GM23338 (cell line): ENCODE data around the gene KRT74. TPM values are rescaled to one million over a fixed set of nuclear protein-coding genes. Genes with fewer than 3 reads are reported as not detected.

ENCODE experiments used
- ATAC-seq: fragments of 200-7000 bp; cut with Tn5 transposase; 3 replicates; pipeline ENCODE4 v1.9.1; 2020
- DNase-seq: peaks from one replicate; pipeline ENCODE4 v3.0.0-alpha.2; 2015; ENCODE audit warnings: low spot score
- H2AFZ ChIP-seq: fragments of 200-600 bp; sonication (generic); 2 replicates; pipeline ENCODE4 v1.8.0; 2016; ENCODE audit warnings: antibody characterized with exemption, mild to moderate bottlenecking, moderate library complexity
- H3F3A ChIP-seq: fragments of 200-600 bp; sonication (generic); replicated peaks from 2 replicates; pipeline ENCODE4 v1.8.0; 2017; ENCODE audit warnings: antibody characterized with exemption, mixed run types, low read depth
- H3K27ac ChIP-seq: fragments of 200-600 bp; sonication (generic); 2 replicates; pipeline ENCODE4 v1.6.1; 2016; ENCODE audit warnings: low read depth
- H3K27me3 ChIP-seq: fragments of 200-600 bp; sonication (generic); 2 replicates; pipeline ENCODE4 v1.8.0; 2016; ENCODE audit warnings: mild to moderate bottlenecking, mixed run types, moderate library complexity; ENCODE audit not compliant: insufficient read depth
- H3K36me3 ChIP-seq: fragments of 200-600 bp; sonication (generic); 2 replicates; pipeline ENCODE4 v1.8.0; 2016; ENCODE audit warnings: mild to moderate bottlenecking; ENCODE audit not compliant: insufficient read depth
- H3K4me1 ChIP-seq: fragments of 200-600 bp; sonication (generic); 2 replicates; pipeline ENCODE4 v1.8.0; 2016; ENCODE audit warnings: mild to moderate bottlenecking, moderate library complexity; ENCODE audit not compliant: insufficient read depth
- H3K4me2 ChIP-seq: fragments of 200-600 bp; sonication (generic); 2 replicates; pipeline ENCODE4 v1.7.1; 2017; ENCODE audit warnings: mixed run types
- H3K4me3 ChIP-seq: fragments of 200-600 bp; sonication (generic); 2 replicates; pipeline ENCODE4 v1.6.1; 2016; ENCODE audit warnings: mixed run types
- H3K79me2 ChIP-seq: fragments of 200-600 bp; sonication (generic); replicated peaks from 2 replicates; pipeline ENCODE4 v1.8.0; 2017; ENCODE audit warnings: mild to moderate bottlenecking; ENCODE audit not compliant: insufficient read depth
- H3K9me2 ChIP-seq: fragments of 200-600 bp; sonication (generic); 2 replicates; pipeline ENCODE4 v1.8.0; 2017; ENCODE audit not compliant: insufficient read depth
- H4K20me1 ChIP-seq: fragments of 200-600 bp; sonication (generic); replicated peaks from 2 replicates; pipeline ENCODE4 v1.8.0; 2017; ENCODE audit warnings: mild to moderate bottlenecking; ENCODE audit not compliant: insufficient read depth
- H3K27ac Mint-ChIP-seq: 2 replicates; pipeline ENCODE4 v1.8.0; 2020; ENCODE audit warnings: inconsistent platforms, mild to moderate bottlenecking, moderate library complexity, mixed read lengths
- H3K27me3 Mint-ChIP-seq: 3 replicates; pipeline ENCODE4 v1.8.0; 2022; ENCODE audit warnings: low read depth, mild to moderate bottlenecking, moderate library complexity, mixed read lengths, inconsistent platforms; ENCODE audit not compliant: insufficient read depth, poor library complexity
- H3K36me3 Mint-ChIP-seq: 3 replicates; pipeline ENCODE4 v1.8.0; 2021; ENCODE audit warnings: low read depth, mild to moderate bottlenecking, inconsistent platforms, moderate library complexity, mixed read lengths
- H3K4me1 Mint-ChIP-seq: 3 replicates; pipeline ENCODE4 v1.8.0; 2020; ENCODE audit warnings: mild to moderate bottlenecking, inconsistent platforms, mixed read lengths
- H3K4me3 Mint-ChIP-seq: 3 replicates; pipeline ENCODE4 v1.8.0; 2021; ENCODE audit warnings: moderate library complexity, mild to moderate bottlenecking, inconsistent platforms, mixed read lengths
- H3K9me3 Mint-ChIP-seq: 3 replicates; pipeline ENCODE4 v1.8.0; 2020; ENCODE audit warnings: moderate library complexity, mild to moderate bottlenecking, inconsistent platforms, mixed read lengths
- CREB1 ChIP-seq: fragments of 250-450 bp; sonication (Bioruptor Pico); IDR thresholded peaks from 2 replicates; pipeline ENCODE4 v1.5.0; 2020; ENCODE audit warnings: low read depth, mild to moderate bottlenecking, moderate library complexity
- ETS1 ChIP-seq: IDR thresholded peaks from 2 replicates; pipeline ENCODE4 v1.6.1; 2016; ENCODE audit warnings: antibody characterized with exemption
- EZH2 ChIP-seq: fragments of 200-600 bp; sonication (generic); IDR thresholded peaks from one replicate; pipeline ENCODE4 v1.8.0; 2017; ENCODE audit warnings: antibody characterized with exemption, mild to moderate bottlenecking, low read depth; ENCODE audit not compliant: unreplicated experiment
- EZH2phosphoT487 ChIP-seq: fragments of 200-600 bp; sonication (generic); IDR thresholded peaks from one replicate; pipeline ENCODE4 v1.8.1; 2018; ENCODE audit warnings: antibody characterized with exemption; ENCODE audit not compliant: unreplicated experiment
- JUNB ChIP-seq: IDR thresholded peaks from one replicate; pipeline ENCODE4 v1.6.1; 2016; ENCODE audit warnings: antibody characterized with exemption; ENCODE audit not compliant: unreplicated experiment
- NANOG ChIP-seq: IDR thresholded peaks from 2 replicates; pipeline ENCODE4 v1.6.1; 2016; ENCODE audit warnings: antibody characterized with exemption, borderline replicate concordance
- POLR2AphosphoS5 ChIP-seq: IDR thresholded peaks from 2 replicates; pipeline ENCODE4 v1.6.1; 2016; ENCODE audit warnings: antibody characterized with exemption, low read depth
- REST ChIP-seq: IDR thresholded peaks from one replicate; pipeline ENCODE4 v1.6.1; 2018; ENCODE audit warnings: antibody characterized with exemption; ENCODE audit not compliant: unreplicated experiment
- STAT1 ChIP-seq: IDR thresholded peaks from one replicate; pipeline ENCODE4 v1.6.1; 2016; ENCODE audit warnings: antibody characterized with exemption; ENCODE audit not compliant: unreplicated experiment
- ZNF114 ChIP-seq: fragments of 250-450 bp; sonication (Bioruptor Pico); IDR thresholded peaks from 2 replicates; pipeline ENCODE4 v1.5.0; 2020; ENCODE audit warnings: mild to moderate bottlenecking, moderate library complexity
- ZNF331 ChIP-seq: fragments of 250-450 bp; sonication (Bioruptor Pico); IDR thresholded peaks from 2 replicates; pipeline ENCODE4 v1.5.0; 2020; ENCODE audit warnings: low read depth, mild to moderate bottlenecking, moderate library complexity
- polyA plus RNA-seq: library from polyadenylated mRNA; unstranded; fragments of >200 nt; fragmentation: Nextera tagmentation; extraction: Ambion mirVana; gene quantifications from 2 replicates; pipeline ENCODE4 v1.2.1, GENCODE V29; 2016
- total RNA-seq: library from RNA; depleted of rRNA; stranded (reverse); fragments of >200 nt; shearing (Covaris generic); gene quantifications from 2 replicates; pipeline ENCODE4 v1.2.3, GENCODE V29; 2014
- TF ChIP-seq, protein P1 (sequence below): fragments of 250-450 bp; sonication (Bioruptor Pico); IDR thresholded peaks from 2 replicates; pipeline ENCODE4 v1.5.0; 2020; ENCODE audit warnings: mild to moderate bottlenecking, moderate library complexity
- TF ChIP-seq, protein P2 (sequence below), 2 experiments: fragments of 200-600 bp in 1 of 2; sonication (generic) in 1 of 2; conservative IDR thresholded peaks; 2 replicates each; pipeline versions ENCODE4 v1.5.1 to v1.6.1; 2016 to 2017; ENCODE audit warnings: antibody characterized with exemption in 2 of 2, low read depth in 2 of 2, mild to moderate bottlenecking in 2 of 2, moderate library complexity in 1 of 2

KRT74 gene
- total and polyA plus RNA-seq, 2 experiments from 2014 or later = not detected

GRCh38 chr12:52522346-52523011, 51.2 kb downstream of the KRT74 start:
- no peak for ATAC-seq
- no peak overlapping the region for H3K4me3 Mint-ChIP-seq

More at GRCh38 chr12:52522346-52523011, 51.2 kb downstream of the KRT74 start:
- H2AFZ ChIP-seq = no peak overlapping the region
- no peaks in the 10 kb centered on the region for H3K79me2 ChIP-seq
- H3K4me3 ChIP-seq = no peak overlapping the region
- no peaks in the 10 kb centered on the region for H3K27me3 ChIP-seq
- no peak for DNase-seq
- no peak overlapping the region for H3K4me2 ChIP-seq
- TF ChIP-seq, protein P1, sequence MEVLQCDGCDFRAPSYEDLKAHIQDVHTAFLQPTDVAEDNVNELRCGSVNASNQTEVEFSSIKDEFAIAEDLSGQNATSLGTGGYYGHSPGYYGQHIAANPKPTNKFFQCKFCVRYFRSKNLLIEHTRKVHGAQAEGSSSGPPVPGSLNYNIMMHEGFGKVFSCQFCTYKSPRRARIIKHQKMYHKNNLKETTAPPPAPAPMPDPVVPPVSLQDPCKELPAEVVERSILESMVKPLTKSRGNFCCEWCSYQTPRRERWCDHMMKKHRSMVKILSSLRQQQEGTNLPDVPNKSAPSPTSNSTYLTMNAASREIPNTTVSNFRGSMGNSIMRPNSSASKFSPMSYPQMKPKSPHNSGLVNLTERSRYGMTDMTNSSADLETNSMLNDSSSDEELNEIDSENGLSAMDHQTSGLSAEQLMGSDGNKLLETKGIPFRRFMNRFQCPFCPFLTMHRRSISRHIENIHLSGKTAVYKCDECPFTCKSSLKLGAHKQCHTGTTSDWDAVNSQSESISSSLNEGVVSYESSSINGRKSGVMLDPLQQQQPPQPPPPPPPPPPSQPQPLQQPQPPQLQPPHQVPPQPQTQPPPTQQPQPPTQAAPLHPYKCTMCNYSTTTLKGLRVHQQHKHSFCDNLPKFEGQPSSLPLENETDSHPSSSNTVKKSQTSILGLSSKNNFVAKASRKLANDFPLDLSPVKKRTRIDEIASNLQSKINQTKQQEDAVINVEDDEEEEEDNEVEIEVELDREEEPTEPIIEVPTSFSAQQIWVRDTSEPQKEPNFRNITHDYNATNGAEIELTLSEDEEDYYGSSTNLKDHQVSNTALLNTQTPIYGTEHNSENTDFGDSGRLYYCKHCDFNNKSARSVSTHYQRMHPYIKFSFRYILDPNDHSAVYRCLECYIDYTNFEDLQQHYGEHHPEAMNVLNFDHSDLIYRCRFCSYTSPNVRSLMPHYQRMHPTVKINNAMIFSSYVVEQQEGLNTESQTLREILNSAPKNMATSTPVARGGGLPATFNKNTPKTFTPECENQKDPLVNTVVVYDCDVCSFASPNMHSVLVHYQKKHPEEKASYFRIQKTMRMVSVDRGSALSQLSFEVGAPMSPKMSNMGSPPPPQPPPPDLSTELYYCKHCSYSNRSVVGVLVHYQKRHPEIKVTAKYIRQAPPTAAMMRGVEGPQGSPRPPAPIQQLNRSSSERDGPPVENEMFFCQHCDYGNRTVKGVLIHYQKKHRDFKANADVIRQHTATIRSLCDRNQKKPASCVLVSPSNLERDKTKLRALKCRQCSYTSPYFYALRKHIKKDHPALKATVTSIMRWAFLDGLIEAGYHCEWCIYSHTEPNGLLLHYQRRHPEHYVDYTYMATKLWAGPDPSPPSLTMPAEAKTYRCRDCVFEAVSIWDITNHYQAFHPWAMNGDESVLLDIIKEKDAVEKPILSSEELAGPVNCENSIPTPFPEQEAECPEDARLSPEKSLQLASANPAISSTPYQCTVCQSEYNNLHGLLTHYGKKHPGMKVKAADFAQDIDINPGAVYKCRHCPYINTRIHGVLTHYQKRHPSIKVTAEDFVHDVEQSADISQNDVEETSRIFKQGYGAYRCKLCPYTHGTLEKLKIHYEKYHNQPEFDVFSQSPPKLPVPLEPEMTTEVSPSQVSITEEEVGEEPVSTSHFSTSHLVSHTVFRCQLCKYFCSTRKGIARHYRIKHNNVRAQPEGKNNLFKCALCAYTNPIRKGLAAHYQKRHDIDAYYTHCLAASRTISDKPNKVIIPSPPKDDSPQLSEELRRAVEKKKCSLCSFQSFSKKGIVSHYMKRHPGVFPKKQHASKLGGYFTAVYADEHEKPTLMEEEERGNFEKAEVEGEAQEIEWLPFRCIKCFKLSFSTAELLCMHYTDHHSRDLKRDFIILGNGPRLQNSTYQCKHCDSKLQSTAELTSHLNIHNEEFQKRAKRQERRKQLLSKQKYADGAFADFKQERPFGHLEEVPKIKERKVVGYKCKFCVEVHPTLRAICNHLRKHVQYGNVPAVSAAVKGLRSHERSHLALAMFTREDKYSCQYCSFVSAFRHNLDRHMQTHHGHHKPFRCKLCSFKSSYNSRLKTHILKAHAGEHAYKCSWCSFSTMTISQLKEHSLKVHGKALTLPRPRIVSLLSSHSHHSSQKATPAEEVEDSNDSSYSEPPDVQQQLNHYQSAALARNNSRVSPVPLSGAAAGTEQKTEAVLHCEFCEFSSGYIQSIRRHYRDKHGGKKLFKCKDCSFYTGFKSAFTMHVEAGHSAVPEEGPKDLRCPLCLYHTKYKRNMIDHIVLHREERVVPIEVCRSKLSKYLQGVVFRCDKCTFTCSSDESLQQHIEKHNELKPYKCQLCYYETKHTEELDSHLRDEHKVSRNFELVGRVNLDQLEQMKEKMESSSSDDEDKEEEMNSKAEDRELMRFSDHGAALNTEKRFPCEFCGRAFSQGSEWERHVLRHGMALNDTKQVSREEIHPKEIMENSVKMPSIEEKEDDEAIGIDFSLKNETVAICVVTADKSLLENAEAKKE (CRISPR knock-in tag) = no peak
- TF ChIP-seq CREB1 (CRISPR knock-in tag) (no peak), JUNB (no peak), ZNF114 (CRISPR knock-in tag) (no peak), EZH2phosphoT487 (no peak), NANOG (no peak), ETS1 (no peak), REST (no peak), EZH2 (no peak), ZNF331 (CRISPR knock-in tag) (no peak), POLR2AphosphoS5 (no peak), STAT1 (no peak)
- TF ChIP-seq, protein P2, sequence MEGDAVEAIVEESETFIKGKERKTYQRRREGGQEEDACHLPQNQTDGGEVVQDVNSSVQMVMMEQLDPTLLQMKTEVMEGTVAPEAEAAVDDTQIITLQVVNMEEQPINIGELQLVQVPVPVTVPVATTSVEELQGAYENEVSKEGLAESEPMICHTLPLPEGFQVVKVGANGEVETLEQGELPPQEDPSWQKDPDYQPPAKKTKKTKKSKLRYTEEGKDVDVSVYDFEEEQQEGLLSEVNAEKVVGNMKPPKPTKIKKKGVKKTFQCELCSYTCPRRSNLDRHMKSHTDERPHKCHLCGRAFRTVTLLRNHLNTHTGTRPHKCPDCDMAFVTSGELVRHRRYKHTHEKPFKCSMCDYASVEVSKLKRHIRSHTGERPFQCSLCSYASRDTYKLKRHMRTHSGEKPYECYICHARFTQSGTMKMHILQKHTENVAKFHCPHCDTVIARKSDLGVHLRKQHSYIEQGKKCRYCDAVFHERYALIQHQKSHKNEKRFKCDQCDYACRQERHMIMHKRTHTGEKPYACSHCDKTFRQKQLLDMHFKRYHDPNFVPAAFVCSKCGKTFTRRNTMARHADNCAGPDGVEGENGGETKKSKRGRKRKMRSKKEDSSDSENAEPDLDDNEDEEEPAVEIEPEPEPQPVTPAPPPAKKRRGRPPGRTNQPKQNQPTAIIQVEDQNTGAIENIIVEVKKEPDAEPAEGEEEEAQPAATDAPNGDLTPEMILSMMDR (conservative IDR thresholded peaks at IDR 0.05; ENCODE audit: low read depth in 2 of 2) = no peak
- H3K27ac Mint-ChIP-seq = no peak overlapping the region
- H3K9me2 ChIP-seq = 0 out of 2 replicates have a peak, but pooled peaks cover under 1% of the 10 kb centered on the region
- no peaks in the 10 kb centered on the region for H4K20me1 ChIP-seq
- H3K36me3 Mint-ChIP-seq = no peaks in the 10 kb centered on the region
- H3K4me1 Mint-ChIP-seq = peaks cover 15% of the 10 kb centered on the region; the same call in 1 of the 3 replicates
- no peaks in the 10 kb centered on the region for H3K9me3 Mint-ChIP-seq
- no peak overlapping the region for H3K27ac ChIP-seq
- no peaks in the 10 kb centered on the region for H3K4me1 ChIP-seq
- peaks cover 12% of the 10 kb centered on the region for H3K27me3 Mint-ChIP-seq
- no peaks in the 10 kb centered on the region for H3K36me3 ChIP-seq
- no peaks in the 10 kb centered on the region for H3F3A ChIP-seq
